Type B pancreatic cell (in vitro differentiated cells): ENCODE data around the gene MRTFB. TPM values are rescaled to one million over a fixed set of nuclear protein-coding genes. Genes with fewer than 3 reads are reported as not detected.

Experiments used
- DNase-seq: peaks from one replicate; pipeline ENCODE4 v3.0.0; 2021; ENCODE audit warnings: mixed read lengths; ENCODE audit not compliant: unreplicated experiment; ENCODE audit errors: extremely low spot score
- H3K27ac Mint-ChIP-seq: 2 replicates; pipeline ENCODE4 v1.8.0; 2021; ENCODE audit warnings: mild to moderate bottlenecking, mixed read lengths
- H3K27me3 Mint-ChIP-seq: 2 replicates; pipeline ENCODE4 v1.8.0; 2021; ENCODE audit warnings: mixed read lengths
- H3K36me3 Mint-ChIP-seq: 2 replicates; pipeline ENCODE4 v1.8.0; 2021; ENCODE audit warnings: mixed read lengths
- H3K4me1 Mint-ChIP-seq: one replicate; pipeline ENCODE4 v1.8.0; 2021; ENCODE audit warnings: mixed read lengths; ENCODE audit not compliant: unreplicated experiment
- H3K4me3 Mint-ChIP-seq: 2 replicates; pipeline ENCODE4 v1.8.0; 2021; ENCODE audit warnings: mild to moderate bottlenecking, mixed read lengths
- H3K9me3 Mint-ChIP-seq: 2 replicates; pipeline ENCODE4 v1.8.0; 2021; ENCODE audit warnings: mixed read lengths
- total RNA-seq: library from RNA; stranded (reverse); gene quantifications from 2 replicates; pipeline ENCODE4 v1.2.1, GENCODE V29; 2021; ENCODE audit warnings: low replicate concordance
- TF ChIP-seq, protein P1 (sequence below): fragments of 200-600 bp; sonication (generic); conservative IDR thresholded peaks from 2 replicates; pipeline ENCODE4 v1.5.0; 2021; ENCODE audit warnings: antibody characterized with exemption, mild to moderate bottlenecking

Gene MRTFB
- total RNA-seq, 1 donor from 2014 or later: 61.0 TPM

DNA sequence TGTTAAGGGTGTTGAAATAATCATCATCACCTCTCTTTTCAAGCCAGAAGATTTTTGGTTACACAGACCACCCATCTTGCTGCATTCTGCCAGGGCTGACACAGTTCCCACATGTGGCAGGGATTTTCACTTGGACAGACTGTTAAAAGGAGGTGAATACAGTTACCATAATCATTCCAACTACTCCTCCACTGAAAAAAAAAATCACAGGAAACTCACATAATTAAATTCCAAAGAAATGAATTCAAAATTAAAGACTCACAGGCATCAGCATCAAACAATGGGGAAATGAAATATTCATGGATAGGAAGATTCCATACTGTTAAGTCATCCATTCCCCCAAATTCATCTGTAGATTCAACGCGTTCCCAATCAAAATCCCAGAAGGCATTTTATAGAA is 209.4 kb downstream of the MRTFB start:
- Mint-ChIP-seq H3K9me3 (no peaks in the 10 kb centered on the region), H3K4me3 (no peak overlapping the region), H3K4me1 (peaks cover 12% of the 10 kb centered on the region), H3K27me3 (peaks cover 4% of the 10 kb centered on the region), H3K27ac (no peak overlapping the region), H3K36me3 (no peaks in the 10 kb centered on the region)
- TF ChIP-seq, protein P1, sequence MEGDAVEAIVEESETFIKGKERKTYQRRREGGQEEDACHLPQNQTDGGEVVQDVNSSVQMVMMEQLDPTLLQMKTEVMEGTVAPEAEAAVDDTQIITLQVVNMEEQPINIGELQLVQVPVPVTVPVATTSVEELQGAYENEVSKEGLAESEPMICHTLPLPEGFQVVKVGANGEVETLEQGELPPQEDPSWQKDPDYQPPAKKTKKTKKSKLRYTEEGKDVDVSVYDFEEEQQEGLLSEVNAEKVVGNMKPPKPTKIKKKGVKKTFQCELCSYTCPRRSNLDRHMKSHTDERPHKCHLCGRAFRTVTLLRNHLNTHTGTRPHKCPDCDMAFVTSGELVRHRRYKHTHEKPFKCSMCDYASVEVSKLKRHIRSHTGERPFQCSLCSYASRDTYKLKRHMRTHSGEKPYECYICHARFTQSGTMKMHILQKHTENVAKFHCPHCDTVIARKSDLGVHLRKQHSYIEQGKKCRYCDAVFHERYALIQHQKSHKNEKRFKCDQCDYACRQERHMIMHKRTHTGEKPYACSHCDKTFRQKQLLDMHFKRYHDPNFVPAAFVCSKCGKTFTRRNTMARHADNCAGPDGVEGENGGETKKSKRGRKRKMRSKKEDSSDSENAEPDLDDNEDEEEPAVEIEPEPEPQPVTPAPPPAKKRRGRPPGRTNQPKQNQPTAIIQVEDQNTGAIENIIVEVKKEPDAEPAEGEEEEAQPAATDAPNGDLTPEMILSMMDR: no peak
- DNase-seq: no peak

DNA sequence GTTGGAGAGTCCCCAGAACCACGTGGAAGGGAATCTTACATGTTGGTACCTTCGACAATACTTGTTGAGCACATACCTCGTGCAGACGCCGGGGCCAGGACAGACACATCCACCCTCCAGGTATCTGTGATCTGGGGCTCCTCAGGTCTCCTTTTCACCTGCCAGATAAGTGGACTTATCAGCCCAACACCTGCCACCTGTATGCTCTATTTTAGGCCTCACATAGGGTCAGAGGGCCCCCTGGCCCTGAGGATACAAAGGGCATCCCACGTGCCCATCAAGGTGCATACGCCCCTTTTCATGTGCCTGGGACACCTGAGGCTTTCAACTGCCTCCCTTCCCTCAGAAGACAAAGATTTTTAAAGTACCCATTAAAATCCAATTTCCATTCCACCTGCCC is 212.7 kb downstream of the MRTFB start:
- DNase-seq: peak; percentile 45
- H3K4me3 Mint-ChIP-seq: no peak overlapping the region

GRCh38 chr16:14284371-14284770 is 213.3 kb downstream of the MRTFB start:
- Mint-ChIP-seq H3K36me3 (no peaks in the 10 kb centered on the region), H3K27ac (peak overlapping the region; percentile 77), H3K4me3 (peak overlapping the region; percentile 91), H3K4me1 (peaks cover 7% of the 10 kb centered on the region), H3K9me3 (peaks cover 4% of the 10 kb centered on the region), H3K27me3 (peaks cover 4% of the 10 kb centered on the region)
- TF ChIP-seq, protein P1: no peak
- no peak for DNase-seq

More for the DNA sequence above, 212.7 kb downstream of the MRTFB start:
- TF ChIP-seq, protein P1: no peak
- H3K9me3 Mint-ChIP-seq: no peaks in the 10 kb centered on the region
- no peaks in the 10 kb centered on the region for H3K36me3 Mint-ChIP-seq
- H3K27me3 Mint-ChIP-seq: peaks cover 4% of the 10 kb centered on the region
- no peak overlapping the region for H3K27ac Mint-ChIP-seq
- peaks cover 9% of the 10 kb centered on the region for H3K4me1 Mint-ChIP-seq

DNA sequence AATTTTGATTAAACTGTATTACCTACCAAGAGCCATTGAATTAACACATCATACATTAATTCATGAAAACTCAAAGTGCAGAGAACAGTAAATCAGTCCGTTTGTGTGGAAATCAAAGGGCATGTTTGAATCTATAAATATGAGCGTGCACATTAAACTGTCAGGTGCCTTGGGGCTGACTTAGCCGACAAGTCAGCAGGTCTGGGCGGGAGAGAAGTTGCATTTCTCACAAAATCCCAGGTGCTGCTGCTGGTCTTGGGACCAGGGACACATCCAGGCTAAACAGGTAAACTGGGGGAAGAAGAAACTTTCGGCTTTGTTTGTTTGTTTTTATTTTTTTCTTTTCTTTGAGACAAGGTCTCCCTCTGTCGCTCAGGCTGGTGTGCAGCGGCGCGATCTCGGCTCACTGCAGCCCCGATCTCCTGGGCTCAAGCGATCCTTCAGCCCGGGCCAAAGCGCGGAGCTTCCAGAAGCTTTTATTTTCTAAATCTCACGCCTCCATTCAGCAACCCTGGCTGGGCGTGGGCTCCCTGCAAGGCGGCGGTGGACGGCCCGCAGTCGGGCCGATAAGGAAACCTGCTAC is 213.9 kb downstream of the MRTFB start:
- peaks cover 8% of the 10 kb centered on the region for H3K9me3 Mint-ChIP-seq
- H3K4me1 Mint-ChIP-seq: peaks cover 7% of the 10 kb centered on the region
- DNase-seq: no peak

GRCh38 chr16:14285513-14286367 is 214.6 kb downstream of the MRTFB start:
- Mint-ChIP-seq H3K9me3 (peaks cover 11% of the 10 kb centered on the region), H3K4me3 (peak overlapping the region; percentile 91), H3K27me3 (peaks cover 7% of the 10 kb centered on the region), H3K36me3 (peaks cover 5% of the 10 kb centered on the region), H3K4me1 (peaks cover 7% of the 10 kb centered on the region), H3K27ac (peak overlapping the region; percentile 77)
- TF ChIP-seq, protein P1: no peak
- peak; percentile 99 for DNase-seq

More for the DNA sequence above, 213.9 kb downstream of the MRTFB start:
- TF ChIP-seq, protein P1: peak; percentile 57
- Mint-ChIP-seq H3K36me3 (peaks cover 3% of the 10 kb centered on the region), H3K27ac (peak overlapping the region; percentile 77), H3K4me3 (peak overlapping the region; percentile 91), H3K27me3 (peaks cover 5% of the 10 kb centered on the region)
